ENCODE results near the gene BCL11A.

GRCh38 chr2:60525899-60526298 lies 27.6 kb downstream of the BCL11A start:
- TF ChIP-seq ZFX (IDR thresholded peaks at IDR 0.05) (no peak), CTCF (conservative IDR thresholded peaks at IDR 0.05) (no peak)

All from C4-2B (cell line).